Osteoblast (primary cell): ENCODE results near the gene ATXN7L1. TPM values are rescaled to one million over a fixed set of nuclear protein-coding genes. Genes with fewer than 3 reads are reported as not detected.

Experiments used
- DNase-seq: peaks from one replicate; pipeline ENCODE4 v3.0.0; 2011; ENCODE audit warnings: low spot score, mixed read lengths; ENCODE audit not compliant: insufficient read length; ENCODE audit errors: missing footprints
- H2AFZ ChIP-seq: 2 replicates; pipeline ENCODE4 v1.6.0; 2011; ENCODE audit warnings: mild to moderate bottlenecking, low read length
- H3K27ac ChIP-seq: 2 replicates; pipeline ENCODE4 v1.5.1; 2011; ENCODE audit warnings: mild to moderate bottlenecking, low read depth, low read length, moderate library complexity
- H3K27me3 ChIP-seq: 2 replicates; pipeline ENCODE4 v1.6.0; 2012; ENCODE audit warnings: mild to moderate bottlenecking, control low read depth, inconsistent platforms, low read length, moderate library complexity; ENCODE audit not compliant: insufficient read depth
- H3K36me3 ChIP-seq: 2 replicates; pipeline ENCODE4 v1.5.1; 2011; ENCODE audit warnings: mild to moderate bottlenecking, low read length, control low read depth, moderate library complexity; ENCODE audit not compliant: insufficient read depth
- H3K4me1 ChIP-seq: 2 replicates; pipeline ENCODE4 v1.5.1; 2011; ENCODE audit warnings: mild to moderate bottlenecking, low read length, control low read depth, moderate library complexity; ENCODE audit not compliant: insufficient read depth
- H3K4me2 ChIP-seq: 2 replicates; pipeline ENCODE4 v1.6.0; 2011; ENCODE audit warnings: mild to moderate bottlenecking, low read length; ENCODE audit not compliant: insufficient read depth
- H3K4me3 ChIP-seq: fragments of 200-600 bp; sonication (generic); 3 replicates; pipeline ENCODE4 v1.5.1; 2012; ENCODE audit warnings: mild to moderate bottlenecking, low read length, inconsistent platforms; ENCODE audit not compliant: insufficient read depth
- H3K79me2 ChIP-seq: 2 replicates; pipeline ENCODE4 v1.6.0; 2012; ENCODE audit warnings: mild to moderate bottlenecking, low read length, control low read depth, inconsistent platforms; ENCODE audit not compliant: insufficient read depth
- H3K9me3 ChIP-seq: 2 replicates; pipeline ENCODE4 v1.5.1; 2011; ENCODE audit warnings: low read depth, low read length, control low read depth
- H4K20me1 ChIP-seq: 2 replicates; pipeline ENCODE4 v1.6.0; 2012; ENCODE audit warnings: mild to moderate bottlenecking, low read length, control low read depth; ENCODE audit not compliant: insufficient read depth
- total RNA-seq: library from RNA; depleted of rRNA; stranded (reverse); fragments of >200 nt; gene quantifications from 2 replicates; pipeline ENCODE4 v1.2.3, GENCODE V29; 2012
- TF ChIP-seq, protein P1 (sequence below): IDR thresholded peaks from 2 replicates; pipeline ENCODE4 v1.5.1; 2011; ENCODE audit warnings: mild to moderate bottlenecking, low read depth, low read length, moderate library complexity; ENCODE audit errors: extremely low read depth

The ATXN7L1 gene
- total RNA-seq, 1 donor = 9.0 TPM

DNA sequence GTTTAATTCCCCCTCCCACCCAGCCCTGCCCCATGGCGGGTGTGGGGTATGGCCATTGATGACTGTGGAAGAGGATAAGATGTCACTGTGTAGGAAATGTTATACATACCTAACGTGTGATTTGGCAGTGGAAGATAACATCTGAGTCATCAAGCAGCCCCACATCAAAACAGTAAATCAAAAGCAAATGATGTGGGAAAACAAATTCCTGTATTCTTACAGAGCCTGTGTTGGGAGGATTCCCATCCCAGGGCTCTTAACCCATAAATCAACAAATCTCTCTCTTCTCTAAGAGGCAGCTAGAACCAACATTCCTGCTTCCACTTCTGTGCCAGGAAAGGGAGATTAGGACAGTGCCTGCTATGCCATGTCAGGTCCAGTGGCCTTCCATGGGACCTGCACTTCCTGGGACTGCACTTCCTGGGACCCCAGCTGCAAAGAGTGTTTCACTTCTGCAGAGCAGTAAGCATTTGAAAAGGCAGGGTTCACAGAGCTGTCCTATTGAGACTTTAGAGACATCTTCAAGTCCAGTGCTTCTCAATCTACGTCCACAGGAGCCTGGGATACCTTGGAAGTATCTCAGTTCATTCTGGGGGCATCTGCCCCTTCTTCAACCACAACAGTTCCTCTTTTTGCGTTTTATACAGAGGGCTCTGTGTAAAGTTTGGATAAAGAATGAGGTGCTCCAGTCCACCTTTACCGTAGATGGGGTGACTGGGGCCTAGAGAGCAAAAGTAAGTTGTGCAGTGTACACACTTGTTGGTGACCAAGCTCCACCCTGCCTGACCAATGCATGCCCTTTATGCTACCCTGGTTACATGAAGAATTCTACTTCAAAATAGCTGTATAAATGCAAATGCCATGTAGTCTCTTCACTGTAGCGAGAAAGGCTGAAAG, 45.7 kb downstream of the ATXN7L1 start:
- no peak overlapping the region for H3K4me3 ChIP-seq
- TF ChIP-seq, protein P1, sequence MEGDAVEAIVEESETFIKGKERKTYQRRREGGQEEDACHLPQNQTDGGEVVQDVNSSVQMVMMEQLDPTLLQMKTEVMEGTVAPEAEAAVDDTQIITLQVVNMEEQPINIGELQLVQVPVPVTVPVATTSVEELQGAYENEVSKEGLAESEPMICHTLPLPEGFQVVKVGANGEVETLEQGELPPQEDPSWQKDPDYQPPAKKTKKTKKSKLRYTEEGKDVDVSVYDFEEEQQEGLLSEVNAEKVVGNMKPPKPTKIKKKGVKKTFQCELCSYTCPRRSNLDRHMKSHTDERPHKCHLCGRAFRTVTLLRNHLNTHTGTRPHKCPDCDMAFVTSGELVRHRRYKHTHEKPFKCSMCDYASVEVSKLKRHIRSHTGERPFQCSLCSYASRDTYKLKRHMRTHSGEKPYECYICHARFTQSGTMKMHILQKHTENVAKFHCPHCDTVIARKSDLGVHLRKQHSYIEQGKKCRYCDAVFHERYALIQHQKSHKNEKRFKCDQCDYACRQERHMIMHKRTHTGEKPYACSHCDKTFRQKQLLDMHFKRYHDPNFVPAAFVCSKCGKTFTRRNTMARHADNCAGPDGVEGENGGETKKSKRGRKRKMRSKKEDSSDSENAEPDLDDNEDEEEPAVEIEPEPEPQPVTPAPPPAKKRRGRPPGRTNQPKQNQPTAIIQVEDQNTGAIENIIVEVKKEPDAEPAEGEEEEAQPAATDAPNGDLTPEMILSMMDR = no peak
- H3K27me3 ChIP-seq = no peaks in the 10 kb centered on the region
- H4K20me1 ChIP-seq = no peaks in the 10 kb centered on the region
- H3K4me2 ChIP-seq = peak overlapping the region; percentile 43
- H3K79me2 ChIP-seq = no peaks in the 10 kb centered on the region
- peak; percentile 88 for DNase-seq
- H2AFZ ChIP-seq = no peak overlapping the region
- peaks cover 46% of the 10 kb centered on the region for H3K4me1 ChIP-seq
- H3K9me3 ChIP-seq = no peaks in the 10 kb centered on the region
- no peaks in the 10 kb centered on the region for H3K36me3 ChIP-seq
- peak overlapping the region; percentile 66 for H3K27ac ChIP-seq

GRCh38 chr7:105829681-105830322, 46.6 kb downstream of the ATXN7L1 start:
- Histone ChIP-seq H3K27me3 (no peaks in the 10 kb centered on the region), H4K20me1 (no peaks in the 10 kb centered on the region), H3K4me1 (peaks cover 47% of the 10 kb centered on the region), H2AFZ (no peak overlapping the region), H3K9me3 (no peaks in the 10 kb centered on the region), H3K27ac (peak overlapping the region; percentile 66), H3K36me3 (no peaks in the 10 kb centered on the region), H3K4me3 (no peak overlapping the region), H3K4me2 (no peak overlapping the region), H3K79me2 (peaks cover 4% of the 10 kb centered on the region)
- TF ChIP-seq, protein P1 = no peak
- no peak for DNase-seq

DNA sequence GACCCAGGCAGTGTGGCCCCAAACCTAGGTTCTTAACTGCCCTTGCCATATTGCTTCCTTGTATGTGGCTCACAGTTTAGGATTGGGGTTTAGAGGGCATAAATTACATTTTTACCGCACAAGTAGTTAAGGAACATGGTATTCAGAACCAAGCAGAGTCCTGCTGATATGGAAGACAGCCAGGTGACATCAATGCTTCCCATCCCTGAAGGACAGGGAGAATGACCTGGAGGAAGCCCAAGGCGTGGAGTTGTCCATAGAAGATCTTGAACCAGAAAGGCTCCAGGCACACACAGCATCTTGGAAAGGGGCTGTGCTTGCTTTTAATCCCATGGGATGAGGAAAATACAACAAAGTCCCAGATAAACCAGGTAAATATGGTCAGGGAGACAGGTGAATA, 48.3 kb downstream of the ATXN7L1 start:
- Histone ChIP-seq H3K9me3 (no peaks in the 10 kb centered on the region), H4K20me1 (no peaks in the 10 kb centered on the region), H3K36me3 (no peaks in the 10 kb centered on the region), H3K4me2 (peak overlapping the region; percentile 41), H3K4me3 (no peak overlapping the region), H3K27me3 (no peaks in the 10 kb centered on the region), H3K4me1 (peaks cover 47% of the 10 kb centered on the region), H2AFZ (no peak overlapping the region), H3K79me2 (peaks cover 4% of the 10 kb centered on the region), H3K27ac (peak overlapping the region; percentile 34)
- TF ChIP-seq, protein P1 = no peak
- no peak for DNase-seq
